KOPT-K1 (cell line): Measurements from ENCODE around the gene FAM169A.
A peak's percentile ranks its signal among the peaks of the same experiment; 100 is the strongest.
"Not testable (repeated sequence)": the region's sequence is repeated elsewhere in the genome, so short reads cannot be mapped to it uniquely, and the experiment has no call there.

ENCODE experiments used
- H3K27ac ChIP-seq: fragments of 200-600 bp; sonication (generic); 2 replicates; pipeline ENCODE4 v1.5.1; 2016; ENCODE audit warnings: antibody characterized with exemption, mild to moderate bottlenecking, low read depth, low read length; ENCODE audit not compliant: poor library complexity, severe bottlenecking
- H3K36me3 ChIP-seq: fragments of 200-600 bp; sonication (generic); 2 replicates; pipeline ENCODE4 v1.5.1; 2017; ENCODE audit warnings: antibody characterized with exemption, mild to moderate bottlenecking, low read length, moderate library complexity; ENCODE audit not compliant: insufficient read depth
- H3K9me3 ChIP-seq: fragments of 200-600 bp; sonication (generic); 2 replicates; pipeline ENCODE4 v1.5.1; 2017; ENCODE audit warnings: antibody characterized with exemption, low read length, mild to moderate bottlenecking; ENCODE audit not compliant: insufficient read depth, poor library complexity, severe bottlenecking

Gene FAM169A, protein sequence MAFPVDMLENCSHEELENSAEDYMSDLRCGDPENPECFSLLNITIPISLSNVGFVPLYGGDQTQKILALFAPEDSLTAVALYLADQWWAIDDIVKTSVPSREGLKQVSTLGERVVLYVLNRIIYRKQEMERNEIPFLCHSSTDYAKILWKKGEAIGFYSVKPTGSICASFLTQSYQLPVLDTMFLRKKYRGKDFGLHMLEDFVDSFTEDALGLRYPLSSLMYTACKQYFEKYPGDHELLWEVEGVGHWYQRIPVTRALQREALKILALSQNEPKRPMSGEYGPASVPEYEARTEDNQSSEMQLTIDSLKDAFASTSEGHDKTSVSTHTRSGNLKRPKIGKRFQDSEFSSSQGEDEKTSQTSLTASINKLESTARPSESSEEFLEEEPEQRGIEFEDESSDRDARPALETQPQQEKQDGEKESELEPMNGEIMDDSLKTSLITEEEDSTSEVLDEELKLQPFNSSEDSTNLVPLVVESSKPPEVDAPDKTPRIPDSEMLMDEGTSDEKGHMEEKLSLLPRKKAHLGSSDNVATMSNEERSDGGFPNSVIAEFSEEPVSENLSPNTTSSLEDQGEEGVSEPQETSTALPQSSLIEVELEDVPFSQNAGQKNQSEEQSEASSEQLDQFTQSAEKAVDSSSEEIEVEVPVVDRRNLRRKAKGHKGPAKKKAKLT

DNA sequence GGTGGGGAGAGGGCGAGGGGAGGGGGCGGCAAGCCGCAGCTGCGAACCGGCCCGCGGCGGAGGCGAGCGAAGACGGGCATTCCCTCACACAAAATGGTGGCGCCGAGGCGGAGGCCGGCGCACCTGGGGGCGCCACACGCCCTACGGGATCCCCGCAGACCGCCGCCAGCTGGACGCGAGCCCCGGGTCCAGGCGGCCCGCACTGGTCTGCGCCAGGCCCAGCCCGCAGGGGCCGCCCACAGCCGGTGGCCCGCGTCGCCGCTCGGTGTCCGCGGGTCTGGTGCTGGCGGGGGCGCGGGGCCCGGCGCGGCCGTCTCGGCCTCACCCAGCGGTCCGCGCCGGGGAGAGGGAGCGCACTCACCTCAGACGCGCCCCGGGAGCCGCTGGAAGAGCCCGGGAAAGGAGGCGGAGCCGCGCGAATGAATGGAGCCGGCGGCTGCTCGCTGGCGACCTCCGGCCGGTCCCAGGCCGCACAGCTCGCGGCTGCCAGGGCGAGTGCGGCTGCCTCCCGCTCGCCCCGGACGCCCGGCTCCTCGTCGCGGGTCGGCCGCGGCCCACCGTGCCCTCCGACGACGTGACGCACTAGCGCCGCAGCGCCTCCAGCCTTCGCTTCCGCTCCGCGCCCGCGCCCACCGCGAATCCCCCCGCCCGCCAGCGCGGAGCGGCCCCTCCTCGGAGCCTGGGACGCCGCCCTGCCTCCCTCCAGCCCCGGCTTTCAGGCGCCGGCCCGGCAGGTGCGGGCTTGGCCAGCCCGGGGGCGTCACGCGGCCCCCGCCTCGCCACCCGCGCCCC is at the start of gene FAM169A:
FAM169A (minus strand) TSS at position 584 of the 792 bp plus-strand sequence. CDS start 24,711 bp downstream, outside the sequence.
- peak within 1 kb of the TSS; percentile 58 for H3K27ac ChIP-seq
- no peaks in the 10 kb centered on the region for H3K9me3 ChIP-seq

DNA sequence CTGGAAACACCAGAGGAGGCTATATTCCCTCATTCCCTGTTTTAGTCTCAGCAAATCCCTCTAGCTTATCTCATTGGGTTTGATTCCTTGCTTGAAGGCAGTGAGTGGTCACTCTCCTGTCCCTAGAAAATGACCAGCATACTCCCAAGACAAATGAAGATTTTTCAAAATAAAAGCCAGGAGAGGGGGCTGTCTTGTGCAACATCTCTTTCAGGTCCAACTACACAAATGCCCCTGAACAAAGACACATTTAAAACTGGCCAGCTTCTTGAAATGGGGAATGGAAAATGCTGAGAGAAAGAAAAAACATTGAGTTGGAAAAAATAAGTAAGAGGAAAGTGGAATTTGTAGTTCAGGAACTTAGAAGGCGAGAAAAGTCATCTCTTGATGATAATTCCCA is 49.3 kb upstream of the FAM169A start:
- Histone ChIP-seq H3K27ac (no peak overlapping the region), H3K9me3 (no peaks in the 10 kb centered on the region), H3K36me3 (no peaks in the 10 kb centered on the region)

More for the DNA sequence above, at the start of gene FAM169A:
- H3K36me3 ChIP-seq, result no peaks in the 10 kb centered on the region

DNA sequence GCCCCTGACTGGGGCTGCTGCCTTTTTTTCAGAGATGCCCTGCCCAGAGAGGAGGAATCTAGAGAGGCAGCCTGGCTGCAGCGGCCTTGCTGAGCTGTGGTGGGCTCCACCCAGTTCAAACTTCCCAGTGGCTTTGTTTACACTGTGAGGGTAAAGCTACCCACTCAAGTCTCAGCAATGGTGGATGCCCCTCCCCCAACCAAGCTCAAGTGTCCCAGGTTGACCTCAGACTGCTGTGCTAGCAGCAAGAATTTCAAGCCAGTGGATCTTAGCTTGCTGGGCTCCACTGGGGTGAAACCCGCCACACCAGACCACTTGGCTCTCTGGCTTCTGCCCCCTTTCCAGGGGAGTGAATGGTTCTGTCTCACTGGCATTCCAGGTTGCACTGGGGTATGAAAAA is 45.2 kb upstream of the FAM169A start:
- not testable (repeated sequence) for H3K9me3 ChIP-seq, H3K36me3 ChIP-seq, H3K27ac ChIP-seq

DNA sequence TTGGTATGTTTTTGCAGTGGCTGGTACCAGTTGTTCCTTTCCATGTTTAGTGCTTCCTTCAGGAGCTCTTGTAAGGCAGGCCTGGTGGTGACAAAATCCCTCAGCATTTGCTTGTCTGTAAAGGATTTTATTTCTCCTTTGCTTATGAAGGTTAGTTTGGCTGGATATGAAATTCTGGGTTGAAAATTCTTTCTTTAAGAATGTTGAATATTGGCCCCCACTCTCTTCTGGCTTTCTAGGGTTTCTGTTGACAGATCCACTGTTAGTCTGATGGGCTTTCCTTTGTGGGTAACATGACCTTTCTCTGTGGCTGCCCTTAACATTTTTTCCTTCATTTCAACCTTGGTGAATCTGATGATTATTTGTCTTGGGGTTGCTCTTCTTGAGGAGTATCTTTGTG is 43.7 kb upstream of the FAM169A start:
- H3K36me3 ChIP-seq, H3K27ac ChIP-seq, H3K9me3 ChIP-seq: not testable (repeated sequence)

DNA sequence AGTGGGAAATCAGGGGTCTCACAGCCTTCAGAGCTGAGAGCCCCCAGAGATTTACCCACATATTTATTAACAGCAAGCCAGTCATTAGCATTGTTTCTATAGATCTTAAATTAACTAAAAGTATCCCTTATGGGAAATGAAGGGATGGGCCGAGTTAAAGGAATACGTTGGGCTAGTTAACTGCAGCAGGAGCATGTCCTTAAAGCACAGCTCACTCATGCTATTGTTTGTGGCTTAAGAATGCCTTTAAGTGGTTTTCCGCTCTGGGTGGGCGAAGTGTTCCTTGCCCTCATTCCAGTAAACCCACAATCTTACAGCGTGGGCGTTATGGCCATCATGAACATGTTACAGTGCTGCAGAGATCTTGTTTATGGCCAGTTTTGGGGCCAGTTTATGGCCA is 42.0 kb upstream of the FAM169A start:
- H3K36me3 ChIP-seq, H3K27ac ChIP-seq, H3K9me3 ChIP-seq: not testable (repeated sequence)

DNA sequence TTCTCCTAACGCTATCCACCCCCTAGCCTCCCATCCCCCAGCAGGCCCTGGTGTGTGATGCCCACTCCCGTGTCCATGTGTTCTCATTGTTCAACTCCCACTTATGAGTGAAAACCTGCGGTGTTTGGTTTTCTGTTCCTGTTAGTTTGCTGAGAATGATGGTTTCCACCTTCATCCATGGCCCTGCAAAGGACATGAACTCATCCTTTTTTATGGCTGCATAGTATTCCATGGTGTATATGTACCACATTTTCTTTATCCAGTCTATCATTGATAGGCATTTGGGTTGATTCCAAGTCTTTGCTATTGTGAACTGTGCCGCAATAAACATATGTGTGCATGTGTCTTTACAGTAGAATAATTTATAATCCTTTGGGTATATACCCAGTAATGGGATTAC is 38.5 kb upstream of the FAM169A start:
- not testable (repeated sequence) for H3K9me3 ChIP-seq, H3K36me3 ChIP-seq, H3K27ac ChIP-seq

DNA sequence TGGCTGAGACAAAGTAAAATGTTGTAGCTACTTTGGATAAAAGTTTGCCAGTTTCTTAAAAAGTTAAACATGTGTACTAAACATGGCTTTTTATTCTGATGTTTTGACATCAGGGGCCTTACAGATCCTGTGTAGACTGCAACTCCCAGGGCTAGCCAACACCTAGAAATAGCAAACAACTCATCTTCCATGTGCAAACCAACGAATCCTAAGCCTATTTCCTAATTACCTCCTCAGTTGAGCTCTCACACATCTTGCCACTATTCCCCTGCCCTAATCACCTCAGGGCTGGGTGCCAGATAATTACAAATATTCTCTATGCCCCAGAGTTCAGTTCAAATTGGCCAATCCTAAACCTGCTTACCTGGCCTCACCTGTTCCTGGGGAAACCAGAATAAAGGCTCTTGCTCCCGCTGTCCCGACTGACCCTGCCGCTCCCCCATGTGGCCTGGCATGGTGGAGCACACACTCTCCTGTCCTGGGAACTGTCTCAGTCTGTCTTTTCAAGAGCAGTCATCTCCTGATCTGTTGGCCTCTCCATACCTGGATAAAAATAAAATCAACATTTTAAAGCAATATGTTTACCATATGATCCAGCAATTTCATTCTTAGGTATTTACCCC is 37.1 kb upstream of the FAM169A start:
- Histone ChIP-seq H3K36me3 (no peaks in the 10 kb centered on the region), H3K9me3 (no peaks in the 10 kb centered on the region), H3K27ac (no peak overlapping the region)

DNA sequence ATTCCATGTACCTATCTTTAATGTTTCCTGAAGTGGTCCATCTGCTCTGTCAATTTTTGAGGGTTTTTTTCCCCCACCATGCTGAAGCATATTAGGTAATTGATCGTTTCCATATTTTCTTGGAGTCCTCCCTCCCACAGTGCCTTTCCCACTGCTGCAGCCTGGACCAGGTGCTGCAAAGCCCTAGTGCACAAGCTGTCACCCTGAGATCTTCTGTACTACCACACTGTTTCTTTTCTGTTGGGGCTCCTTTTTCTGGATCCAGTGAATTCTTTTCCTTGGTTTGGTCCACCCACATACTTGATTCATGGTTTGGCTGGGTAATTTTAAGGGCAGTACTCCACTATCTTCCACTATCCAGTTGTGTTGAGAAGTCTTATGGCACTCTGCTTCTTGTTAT is 30.9 kb upstream of the FAM169A start:
- H3K27ac ChIP-seq, result no peak overlapping the region

DNA sequence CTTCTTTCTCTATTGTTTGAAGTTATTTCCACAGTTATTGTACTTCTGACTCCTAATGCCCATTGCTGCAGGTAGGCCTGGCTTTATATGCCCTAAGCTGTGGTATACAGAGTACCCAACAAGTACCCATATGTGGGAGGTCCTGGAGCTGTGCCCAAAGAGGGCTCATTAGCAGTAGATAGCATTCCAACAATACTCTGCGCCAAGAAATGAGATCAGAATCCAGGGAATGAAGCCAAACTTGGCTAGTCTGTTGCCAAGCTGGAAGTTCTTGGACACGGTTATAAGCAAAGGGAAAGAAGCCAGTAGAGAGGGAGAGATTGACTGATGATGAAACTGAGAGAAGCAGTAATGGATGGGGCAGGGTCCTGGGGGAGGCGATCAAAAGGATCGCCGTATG is 29.7 kb upstream of the FAM169A start:
- Histone ChIP-seq H3K27ac (no peak overlapping the region), H3K36me3 (no peaks in the 10 kb centered on the region), H3K9me3 (peaks cover 8% of the 10 kb centered on the region)

More for the DNA sequence above, 30.9 kb upstream of the FAM169A start:
- no peaks in the 10 kb centered on the region for H3K36me3 ChIP-seq
- H3K9me3 ChIP-seq, result peaks cover 8% of the 10 kb centered on the region

DNA sequence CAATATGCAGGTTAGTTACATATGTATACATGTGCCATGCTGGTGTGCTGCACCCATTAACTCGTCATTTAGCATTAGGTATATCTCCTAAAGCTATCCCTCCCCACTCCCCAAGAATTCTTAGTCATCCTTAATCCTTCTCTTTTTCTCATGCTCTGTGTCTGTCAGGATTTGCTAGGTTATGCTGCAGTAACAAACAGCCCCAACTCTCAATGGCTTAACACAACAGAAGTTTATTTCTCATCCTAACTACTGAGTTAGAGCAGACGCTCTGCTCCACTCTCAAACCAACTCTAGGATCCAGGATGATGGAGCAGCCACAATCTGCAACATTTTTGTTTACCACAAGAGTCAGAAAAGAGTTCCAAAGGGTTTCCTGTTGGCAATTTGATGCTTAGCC is 28.2 kb upstream of the FAM169A start:
- Histone ChIP-seq H3K36me3 (no peaks in the 10 kb centered on the region), H3K27ac (no peak overlapping the region)

DNA sequence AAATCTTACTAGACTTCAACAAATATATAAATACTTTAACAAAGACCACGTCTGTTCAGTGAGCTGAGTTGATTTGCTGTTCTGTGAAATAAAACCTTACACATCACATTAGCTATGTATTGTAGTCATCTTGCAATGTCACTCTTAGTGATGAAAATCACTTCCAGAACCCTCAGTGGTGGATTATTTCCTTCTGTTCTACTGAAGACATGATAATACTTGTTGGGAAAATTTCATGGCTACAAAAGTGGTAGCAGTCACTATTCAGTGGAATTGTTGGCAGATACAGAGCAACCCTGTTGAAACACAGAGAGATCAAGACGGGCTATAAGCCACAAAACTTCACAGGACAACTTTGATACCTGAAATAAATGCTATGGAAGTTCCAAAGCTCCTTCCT is 26.7 kb upstream of the FAM169A start:
- H3K36me3 ChIP-seq, result no peaks in the 10 kb centered on the region
- no peak overlapping the region for H3K27ac ChIP-seq
- H3K9me3 ChIP-seq, result peaks cover 8% of the 10 kb centered on the region

More for the DNA sequence above, 28.2 kb upstream of the FAM169A start:
- peaks cover 8% of the 10 kb centered on the region for H3K9me3 ChIP-seq

DNA sequence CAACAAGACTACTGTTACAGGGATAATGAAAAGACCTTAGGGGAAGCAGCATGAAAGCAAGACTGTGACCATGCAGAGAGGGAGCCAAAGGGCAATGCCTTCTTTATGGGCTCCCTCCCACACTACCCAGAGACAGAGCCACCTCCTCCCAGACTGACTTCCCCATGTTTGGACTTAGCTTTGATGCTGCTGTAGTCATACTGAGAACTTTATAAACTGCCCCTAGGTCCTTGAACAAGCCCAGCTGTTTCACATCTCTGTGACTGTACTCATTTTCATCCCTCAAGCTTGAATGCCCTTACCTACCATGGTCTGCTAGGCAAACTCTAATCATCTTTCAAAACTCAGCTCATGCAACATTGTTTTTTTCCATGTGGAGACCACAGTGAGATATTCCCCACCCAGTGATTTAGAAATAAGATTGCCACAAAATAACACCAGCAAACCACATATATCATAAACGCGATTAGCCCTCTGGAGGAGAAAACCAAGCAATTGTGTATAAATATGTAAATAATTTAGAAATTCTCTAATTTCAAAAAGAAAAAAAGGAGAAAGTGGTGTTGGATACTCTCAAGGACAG is 23.4 kb upstream of the FAM169A start:
- Histone ChIP-seq H3K27ac (no peak overlapping the region), H3K36me3 (no peaks in the 10 kb centered on the region), H3K9me3 (peaks cover 4% of the 10 kb centered on the region)

DNA sequence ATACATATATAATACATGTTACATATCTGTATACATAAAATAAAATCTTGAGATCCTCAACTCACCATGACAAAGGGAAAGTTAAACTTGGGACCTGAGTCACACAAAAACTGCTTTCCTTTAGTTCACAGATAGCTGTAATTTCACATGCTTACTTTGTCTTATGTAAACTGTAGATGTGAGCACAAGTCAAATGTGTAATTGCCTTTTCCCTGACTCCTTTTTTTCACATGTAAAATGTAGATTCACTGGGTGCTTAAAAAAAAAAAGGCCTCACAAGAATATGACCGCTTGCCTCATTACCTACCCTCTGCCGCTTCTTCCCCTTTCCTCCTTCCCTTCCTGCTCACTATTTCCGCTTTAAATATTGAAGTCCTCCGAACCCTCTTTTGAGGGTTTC is 21.9 kb upstream of the FAM169A start:
- no peaks in the 10 kb centered on the region for H3K36me3 ChIP-seq
- no peak overlapping the region for H3K27ac ChIP-seq
- no peaks in the 10 kb centered on the region for H3K9me3 ChIP-seq

DNA sequence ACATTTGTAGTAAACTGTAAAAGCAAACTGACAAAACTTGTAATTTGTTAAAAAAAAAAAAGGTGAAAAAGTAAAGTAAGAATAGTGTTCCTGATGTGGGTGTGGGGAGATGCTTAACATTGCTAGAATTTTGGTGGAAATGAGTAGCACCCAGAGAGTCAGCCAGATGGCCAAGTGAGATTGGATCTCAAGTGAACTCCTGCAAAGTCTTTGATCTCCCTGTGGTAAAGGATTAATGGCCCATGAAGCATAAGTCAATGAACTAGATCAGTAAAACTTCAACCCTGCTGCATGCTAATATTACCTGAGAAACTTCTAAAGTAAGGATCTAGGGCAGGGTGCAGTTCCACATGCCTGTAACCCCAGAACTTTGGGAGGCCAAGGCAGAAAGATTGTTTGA is 19.0 kb upstream of the FAM169A start:
- no peaks in the 10 kb centered on the region for H3K36me3 ChIP-seq
- H3K27ac ChIP-seq, result no peak overlapping the region
- no peaks in the 10 kb centered on the region for H3K9me3 ChIP-seq
